Naive thymus-derived CD8-positive, alpha-beta T cell (primary cell): ENCODE data around the gene ASAP2. TPM values are rescaled to one million over a fixed set of nuclear protein-coding genes. Genes with fewer than 3 reads are reported as not detected.

Experiments
- ATAC-seq, 2 donors: fragments of 150-1000 bp; cut with Tn5 transposase in 1 of 2; sonication (Bioruptor Pico), chemical (Tn5 transposase) in 1 of 2; 1 replicate in 1 of 2; 2 replicates in 1 of 2; pipeline ENCODE4 v1.10.0; 2021; ENCODE audit warnings: mild to moderate bottlenecking in 2 of 2, moderate library complexity in 2 of 2
- POLR2A ChIA-PET: fragments of 350-600 bp; sonication (Branson Sonifier 250); formaldehyde crosslinking; loops from one replicate; lab custom pipeline; 2021; ENCODE audit warnings: antibody characterized with exemption; lab: Charles Lee
- DNase-seq, 10 donors: peaks; one replicate each; pipeline versions ENCODE4 v3.0.0 to v3.0.0-alpha.2; 2020 to 2022
- H3K27ac Mint-ChIP-seq, 10 donors: one replicate each; pipeline ENCODE4 v1.8.0; 2020 to 2022; ENCODE audit warnings: mild to moderate bottlenecking in 10 of 10, mixed read lengths in 10 of 10, moderate library complexity in 4 of 10, inconsistent platforms in 1 of 10
- H3K27me3 Mint-ChIP-seq, 5 donors: one replicate each; pipeline ENCODE4 v1.8.0; 2021 to 2022; ENCODE audit warnings: mixed read lengths in 5 of 5
- H3K36me3 Mint-ChIP-seq, 3 donors: one replicate each; pipeline ENCODE4 v1.8.0; 2020 to 2022; ENCODE audit warnings: mixed read lengths in 3 of 3, mild to moderate bottlenecking in 2 of 3, inconsistent platforms in 1 of 3
- H3K4me1 Mint-ChIP-seq, 4 donors: one replicate each; pipeline ENCODE4 v1.8.0; 2021 to 2022; ENCODE audit warnings: mixed read lengths in 4 of 4
- H3K4me3 Mint-ChIP-seq, 10 donors: one replicate each; pipeline ENCODE4 v1.8.0; 2020 to 2022; ENCODE audit warnings: mild to moderate bottlenecking in 10 of 10, mixed read lengths in 10 of 10, moderate library complexity in 6 of 10, inconsistent platforms in 1 of 10
- H3K9me3 Mint-ChIP-seq, 9 donors: one replicate each; pipeline ENCODE4 v1.8.0; 2020 to 2022; ENCODE audit warnings: mixed read lengths in 9 of 9, mild to moderate bottlenecking in 3 of 9, inconsistent platforms in 1 of 9, moderate library complexity in 1 of 9
- polyA plus RNA-seq, 3 donors: library from polyadenylated mRNA; unstranded; fragments of 300-500 nt; fragmentation: Illumina TruSeq; gene quantifications; one replicate each; pipeline ENCODE4 v1.2.3, GENCODE V29; 2021
- total RNA-seq, 8 experiments: library from RNA in 2 of 8; stranded (reverse) in 2 of 8; gene quantifications; one replicate each; pipeline ENCODE4 v1.2.3 and lab custom pipeline; 2021 to 2026

The ASAP2 gene
- total and polyA plus RNA-seq, 5 experiments from 2014 or later, result not detected

DNA sequence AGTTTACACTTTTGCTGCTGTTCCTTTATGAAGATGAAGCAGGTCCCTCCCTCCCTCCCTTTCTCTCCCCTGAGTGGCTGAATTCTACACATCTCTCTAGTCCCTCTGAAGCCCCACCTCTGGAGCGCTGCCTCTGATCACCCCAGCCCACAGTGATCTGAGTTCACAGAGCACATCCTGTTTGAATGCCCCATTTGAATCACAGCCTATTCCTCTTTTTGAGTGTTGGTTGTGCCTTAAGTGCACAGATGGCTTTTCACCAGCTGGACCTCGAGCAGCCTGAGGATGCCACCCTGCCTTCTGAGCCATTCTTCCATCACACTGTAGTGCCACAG, 129.6 kb downstream of the ASAP2 start:
- Mint-ChIP-seq H3K27me3 (peaks cover 0 to 3% (median 1%) of the 10 kb centered on the region in 5 donors), H3K4me3 (no peak overlapping the region), H3K36me3 (no peaks in the 10 kb centered on the region), H3K27ac (peak overlapping the region in 4 of 10 donors; percentile 12 to 63 (median 52)), H3K4me1 (peaks cover 8 to 13% (median 10%) of the 10 kb centered on the region in 4 donors), H3K9me3 (peaks cover 0 to 1% (median 0%) of the 10 kb centered on the region in 9 donors)
- POLR2A ChIA-PET, result no interaction called here
- DNase-seq (peak in 2 of 10 donors; percentile 18 to 21), ATAC-seq (peak; percentile 56 to 87)

DNA sequence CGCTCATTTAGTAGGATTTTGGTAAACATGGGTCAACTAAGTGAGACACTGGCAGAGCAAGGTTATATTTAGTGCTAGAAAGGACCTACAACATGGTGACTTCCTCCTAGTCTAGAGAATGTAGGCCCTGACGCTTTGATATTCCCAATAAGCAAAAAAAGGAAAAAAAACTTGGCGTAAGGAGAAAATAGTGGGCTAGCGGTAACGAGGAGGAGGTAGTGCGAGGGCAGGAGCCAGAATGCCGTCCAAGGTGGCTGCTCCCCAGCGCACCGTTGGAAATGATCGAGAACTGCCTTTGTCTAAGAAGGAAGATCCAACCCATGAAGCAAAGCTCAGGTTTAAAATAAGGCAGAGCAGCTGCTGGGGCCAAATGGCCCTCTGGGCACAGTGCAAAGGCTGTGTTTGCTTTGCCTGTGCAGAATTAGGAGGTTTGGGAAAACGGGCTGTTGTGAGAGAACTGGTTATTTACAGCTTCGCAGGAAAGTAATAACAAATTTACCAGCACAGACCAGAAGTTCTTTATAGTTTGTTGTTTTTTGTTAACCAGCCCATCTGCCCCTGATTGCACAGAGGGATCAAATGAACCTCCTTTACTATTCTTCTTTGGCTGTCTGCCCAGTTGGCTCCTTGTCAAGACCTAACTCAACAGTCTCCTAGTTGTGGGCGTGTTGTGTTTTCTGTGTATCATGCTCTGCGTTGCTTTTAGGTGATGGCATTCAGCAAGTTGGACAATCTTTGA, 130.1 kb downstream of the ASAP2 start:
- POLR2A ChIA-PET, result no interaction called here
- Mint-ChIP-seq H3K4me3 (peak overlapping the region in 1 of 10 donors; percentile 4), H3K4me1 (peaks cover 8 to 11% (median 10%) of the 10 kb centered on the region in 4 donors), H3K27me3 (peaks cover 0 to 3% (median 1%) of the 10 kb centered on the region in 5 donors), H3K9me3 (peaks cover 0 to 1% (median 0%) of the 10 kb centered on the region in 9 donors), H3K27ac (peak overlapping the region in 4 of 10 donors; percentile 12 to 63 (median 52)), H3K36me3 (no peaks in the 10 kb centered on the region)
- DNase-seq (peak in 2 of 10 donors; percentile 14), ATAC-seq (no peak)

DNA sequence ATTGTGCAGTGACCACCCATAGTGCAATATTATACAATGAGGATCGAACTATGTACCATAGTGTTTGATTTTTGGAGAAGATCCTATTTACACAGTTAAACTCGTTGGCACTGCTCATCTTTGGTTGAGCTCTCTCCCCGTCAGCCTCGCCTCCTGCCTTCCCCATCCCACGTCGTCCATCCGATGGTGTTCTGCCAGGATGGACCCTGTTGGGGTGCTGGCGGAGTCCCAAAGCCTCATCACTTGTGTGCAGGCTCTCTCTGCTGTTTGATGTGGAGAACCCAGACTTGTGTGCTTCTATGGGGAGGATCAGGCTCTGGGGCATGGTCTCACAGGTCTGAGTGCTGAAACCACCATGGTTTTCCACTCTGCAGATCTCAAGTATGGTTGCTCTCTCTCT, 131.3 kb downstream of the ASAP2 start:
- ATAC-seq (no peak), DNase-seq (no peak)
- H3K36me3 Mint-ChIP-seq, result no peaks in the 10 kb centered on the region
- H3K27ac Mint-ChIP-seq, result no peak overlapping the region
- peaks cover 8 to 11% (median 10%) of the 10 kb centered on the region in 4 donors for H3K4me1 Mint-ChIP-seq
- POLR2A ChIA-PET, result no interaction called here
- H3K4me3 Mint-ChIP-seq, result no peak overlapping the region
- peaks cover 0 to 3% (median 1%) of the 10 kb centered on the region in 5 donors for H3K27me3 Mint-ChIP-seq
- H3K9me3 Mint-ChIP-seq, result peaks cover 0 to 1% (median 0%) of the 10 kb centered on the region in 9 donors

DNA sequence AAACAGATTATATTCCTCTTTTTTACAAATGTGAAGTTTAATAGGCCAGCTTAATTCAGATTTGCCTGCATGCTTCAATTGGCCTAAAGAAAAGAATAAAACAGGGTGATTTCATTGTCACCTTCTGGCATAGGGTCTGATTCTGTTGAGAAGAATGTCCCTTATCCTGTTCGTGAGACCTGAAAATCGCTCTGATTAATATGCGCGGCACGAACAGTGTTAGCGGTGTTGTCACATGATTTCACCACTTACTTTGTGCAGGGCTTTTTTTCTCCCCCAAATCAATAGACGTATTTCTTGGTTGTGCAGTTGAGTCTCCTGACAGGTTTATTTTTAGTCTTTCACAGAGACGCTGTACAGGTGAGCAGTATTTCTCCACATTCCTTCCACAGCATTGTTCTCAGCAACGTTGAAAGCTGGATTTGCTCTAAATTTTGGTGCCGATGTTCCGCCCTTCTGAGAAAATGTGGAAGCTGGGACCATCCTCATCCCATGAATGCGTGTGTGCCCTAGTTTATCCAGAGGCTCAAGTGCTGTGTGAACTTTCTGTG, 134.8 kb downstream of the ASAP2 start:
- Mint-ChIP-seq H3K27ac (no peak overlapping the region), H3K36me3 (no peaks in the 10 kb centered on the region), H3K27me3 (peaks cover 0 to 4% (median 3%) of the 10 kb centered on the region in 5 donors), H3K4me1 (peaks cover 4 to 5% (median 5%) of the 10 kb centered on the region in 4 donors), H3K9me3 (peaks cover 0 to 1% (median 0%) of the 10 kb centered on the region in 9 donors), H3K4me3 (no peak overlapping the region)
- ATAC-seq (no peak), DNase-seq (no peak)
- POLR2A ChIA-PET, result no interaction called here

DNA sequence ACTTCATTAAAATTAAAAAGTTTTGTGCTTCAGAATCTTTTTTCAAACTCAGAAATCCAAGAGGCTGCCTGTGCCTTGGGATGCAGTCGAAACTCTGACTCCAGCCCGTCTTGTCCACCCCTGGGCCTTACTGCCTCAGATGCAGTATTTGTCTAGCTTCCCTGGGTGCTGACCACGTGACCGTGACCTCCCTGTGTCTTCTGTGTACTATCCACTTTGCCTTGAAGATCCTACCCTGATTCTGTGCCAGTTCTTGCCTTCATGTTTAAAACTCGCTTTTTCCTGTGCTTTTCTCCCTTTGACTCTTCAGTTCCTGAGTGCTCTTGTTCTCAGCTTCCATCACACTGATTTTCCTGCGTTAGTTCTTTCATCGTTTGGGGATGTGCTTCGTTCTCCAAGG, 136.0 kb downstream of the ASAP2 start:
- POLR2A ChIA-PET, result no interaction called here
- Mint-ChIP-seq H3K9me3 (peaks cover 0 to 1% (median 0%) of the 10 kb centered on the region in 9 donors), H3K27me3 (peaks cover 0 to 4% (median 3%) of the 10 kb centered on the region in 5 donors), H3K4me3 (no peak overlapping the region), H3K36me3 (no peaks in the 10 kb centered on the region), H3K27ac (peak overlapping the region in 1 of 10 donors; percentile 34), H3K4me1 (peaks cover 0 to under 1% (median 0%) of the 10 kb centered on the region in 4 donors)
- DNase-seq, result no peak
- ATAC-seq, result no peak

DNA sequence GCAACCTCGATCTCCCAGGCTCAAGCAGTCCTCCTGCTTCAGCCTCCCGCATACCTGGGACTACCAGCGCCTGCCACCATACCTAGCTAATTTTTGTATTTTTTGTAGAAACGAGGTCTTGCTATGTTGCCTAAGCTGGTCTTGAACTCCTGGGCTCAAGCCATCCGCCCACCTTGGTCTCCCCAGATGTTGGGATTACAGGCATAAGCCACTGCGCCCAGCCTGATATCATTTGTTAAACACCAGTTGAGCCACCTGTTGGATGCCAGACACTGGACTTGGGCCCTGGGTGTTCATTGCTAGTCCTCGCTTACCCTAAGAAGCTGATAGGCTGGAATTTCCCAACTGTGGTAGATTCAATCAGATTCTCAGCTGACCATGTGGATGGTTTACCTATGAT, 136.9 kb downstream of the ASAP2 start:
- Mint-ChIP-seq H3K4me3 (no peak overlapping the region), H3K27me3 (peaks cover 0 to 4% (median 3%) of the 10 kb centered on the region in 5 donors), H3K4me1 (no peaks in the 10 kb centered on the region), H3K27ac (no peak overlapping the region), H3K9me3 (peaks cover 0 to 1% (median 0%) of the 10 kb centered on the region in 9 donors), H3K36me3 (no peaks in the 10 kb centered on the region)
- no peak for ATAC-seq
- DNase-seq, result no peak
- POLR2A ChIA-PET, result no interaction called here

DNA sequence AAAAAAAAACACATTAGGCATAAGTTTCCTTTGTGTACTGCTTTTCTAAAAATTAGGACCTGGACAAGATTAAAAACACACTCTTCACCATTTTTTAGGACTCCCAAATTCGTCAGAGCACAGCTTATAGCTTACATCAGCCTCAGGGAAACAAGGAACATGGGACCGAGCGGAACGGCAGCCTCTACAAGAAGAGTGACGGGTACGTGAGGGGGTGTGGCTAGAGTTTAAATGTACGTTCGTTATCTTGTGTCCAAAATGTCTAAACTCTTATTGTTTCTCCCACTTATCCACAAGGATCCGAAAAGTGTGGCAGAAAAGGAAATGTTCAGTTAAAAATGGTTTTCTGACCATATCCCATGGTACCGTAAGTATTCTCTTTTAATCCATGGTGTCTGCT, 137.8 kb downstream of the ASAP2 start:
- peaks cover 0 to 1% (median 0%) of the 10 kb centered on the region in 9 donors for H3K9me3 Mint-ChIP-seq
- no peak for DNase-seq
- no peak for ATAC-seq
- POLR2A ChIA-PET, result no interaction called here
- peaks cover 0 to 4% (median 3%) of the 10 kb centered on the region in 5 donors for H3K27me3 Mint-ChIP-seq
- H3K4me3 Mint-ChIP-seq, result no peak overlapping the region
- H3K27ac Mint-ChIP-seq, result no peak overlapping the region
- no peaks in the 10 kb centered on the region for H3K36me3 Mint-ChIP-seq
- H3K4me1 Mint-ChIP-seq, result no peaks in the 10 kb centered on the region

DNA sequence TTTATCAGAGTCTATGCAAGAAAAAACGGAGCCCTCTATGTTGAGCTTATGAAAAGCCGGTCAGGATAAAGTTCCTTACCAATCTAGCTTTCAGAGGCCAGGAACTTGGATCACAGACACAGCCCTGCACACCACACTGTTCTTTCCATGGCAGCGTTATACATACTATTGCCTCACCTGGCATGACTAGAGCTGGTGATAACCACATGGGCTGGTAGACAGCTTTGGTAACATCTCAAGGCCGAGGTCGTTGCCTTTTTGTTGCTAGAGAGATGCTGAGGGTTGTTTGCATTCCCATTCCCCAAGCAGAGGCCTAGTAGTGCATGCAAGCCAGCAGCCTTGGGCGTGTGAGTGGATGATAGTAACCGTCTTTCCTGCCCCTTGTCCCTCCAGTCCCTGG, 138.7 kb downstream of the ASAP2 start:
- ATAC-seq, result no peak
- H3K27me3 Mint-ChIP-seq, result peaks cover 0 to 4% (median 0%) of the 10 kb centered on the region in 5 donors
- no peaks in the 10 kb centered on the region for H3K4me1 Mint-ChIP-seq
- H3K36me3 Mint-ChIP-seq, result no peaks in the 10 kb centered on the region
- no peak overlapping the region for H3K27ac Mint-ChIP-seq
- H3K9me3 Mint-ChIP-seq, result no peaks in the 10 kb centered on the region
- DNase-seq, result no peak
- POLR2A ChIA-PET, result no interaction called here
- no peak overlapping the region for H3K4me3 Mint-ChIP-seq

DNA sequence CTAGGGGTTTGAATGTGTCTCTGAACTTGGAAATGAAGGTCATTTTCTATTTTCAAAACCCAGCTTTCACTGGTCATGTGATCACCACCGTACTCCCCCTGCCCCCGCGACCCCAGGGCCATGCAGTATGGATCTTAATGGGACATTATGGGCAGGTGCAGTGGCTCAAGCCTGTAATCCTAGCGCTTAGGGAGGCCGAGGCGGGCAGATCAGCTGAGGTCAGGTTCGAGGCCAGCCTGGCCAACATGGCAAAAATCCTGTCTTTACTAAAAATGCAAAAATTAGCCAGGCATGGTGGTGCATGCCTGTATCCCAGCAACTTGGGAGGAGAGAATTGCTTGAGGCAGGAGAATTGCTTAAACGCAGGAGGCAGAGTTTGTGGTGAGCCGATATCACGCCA, 139.4 kb downstream of the ASAP2 start:
- Mint-ChIP-seq H3K27ac (no peak overlapping the region), H3K36me3 (no peaks in the 10 kb centered on the region), H3K27me3 (peaks cover 0 to 4% (median 0%) of the 10 kb centered on the region in 5 donors), H3K9me3 (no peaks in the 10 kb centered on the region), H3K4me3 (no peak overlapping the region), H3K4me1 (no peaks in the 10 kb centered on the region)
- DNase-seq (no peak), ATAC-seq (no peak)
- POLR2A ChIA-PET, result no interaction called here

DNA sequence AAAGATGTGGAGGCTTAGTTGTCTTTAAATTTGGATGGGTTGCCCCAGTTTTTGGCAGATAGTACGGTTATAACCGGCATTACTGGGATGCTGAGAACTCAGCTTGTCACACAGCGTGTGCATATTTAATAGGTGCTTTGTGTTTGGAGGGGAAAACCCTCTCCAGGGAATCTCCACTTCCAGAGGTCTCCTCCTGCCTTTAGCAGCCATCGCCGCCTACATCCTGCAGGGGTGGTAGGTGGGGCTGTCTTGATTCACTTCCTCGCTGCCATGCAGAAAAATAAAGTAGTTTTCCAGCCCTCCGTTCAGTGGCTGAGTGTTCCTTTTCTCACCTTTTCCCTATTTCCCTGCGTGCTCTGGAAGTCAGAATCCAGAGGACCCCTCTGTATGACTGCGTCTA, 140.3 kb downstream of the ASAP2 start:
- H3K4me3 Mint-ChIP-seq, result no peak overlapping the region
- no peak for ATAC-seq
- H3K36me3 Mint-ChIP-seq, result no peaks in the 10 kb centered on the region
- no peak overlapping the region for H3K27ac Mint-ChIP-seq
- H3K4me1 Mint-ChIP-seq, result no peaks in the 10 kb centered on the region
- POLR2A ChIA-PET, result no interaction called here
- DNase-seq, result no peak
- no peaks in the 10 kb centered on the region for H3K9me3 Mint-ChIP-seq
- H3K27me3 Mint-ChIP-seq, result peaks cover 0 to 4% (median 0%) of the 10 kb centered on the region in 5 donors

DNA sequence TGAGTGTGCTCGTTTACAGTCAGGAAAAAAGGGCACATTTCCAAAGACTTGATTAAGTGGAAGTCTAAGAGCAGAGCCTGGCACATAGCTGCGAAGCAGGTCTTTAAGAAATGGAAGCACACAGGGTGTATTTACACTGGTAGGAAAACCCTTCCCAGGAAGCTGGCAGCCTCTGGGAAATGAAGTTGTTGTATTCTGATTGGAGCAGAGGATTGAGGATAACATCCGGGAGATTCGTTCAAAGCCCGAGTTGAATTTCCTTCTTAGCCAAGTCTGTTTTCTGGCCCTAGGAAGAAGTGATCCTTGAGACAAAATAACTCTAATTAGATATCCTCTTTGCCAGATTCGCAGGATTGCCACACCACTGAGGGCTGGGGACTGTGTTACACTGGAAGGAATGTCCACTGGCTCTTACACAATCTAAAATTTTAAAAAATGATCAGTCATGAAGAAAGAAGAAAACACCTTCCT, 140.8 kb downstream of the ASAP2 start:
- Mint-ChIP-seq H3K4me1 (no peaks in the 10 kb centered on the region), H3K4me3 (no peak overlapping the region), H3K27ac (no peak overlapping the region), H3K27me3 (peaks cover 0 to 4% (median 0%) of the 10 kb centered on the region in 5 donors), H3K36me3 (no peaks in the 10 kb centered on the region), H3K9me3 (no peaks in the 10 kb centered on the region)
- POLR2A ChIA-PET, result no interaction called here
- DNase-seq (no peak), ATAC-seq (no peak)

DNA sequence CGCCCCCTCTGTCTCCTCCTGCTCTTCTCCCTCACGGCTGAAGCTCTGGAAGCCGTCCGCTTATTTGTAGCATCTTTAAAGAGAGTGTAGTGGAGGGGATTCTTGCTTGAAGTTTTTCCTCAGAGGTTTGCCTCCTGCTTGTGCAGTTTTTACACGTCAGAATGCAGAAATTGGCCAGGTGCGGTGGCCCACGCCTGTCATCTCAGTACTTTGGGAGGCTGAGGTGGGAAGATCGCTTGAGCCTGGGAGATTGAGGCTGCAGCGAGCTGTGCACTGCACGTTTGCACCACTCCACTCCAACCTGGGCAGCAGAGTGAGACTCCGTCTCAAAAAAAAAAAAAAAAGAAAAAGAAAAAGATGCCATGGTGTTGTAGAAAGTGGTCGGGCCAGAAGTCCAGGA, 147.7 kb downstream of the ASAP2 start:
- Mint-ChIP-seq H3K9me3 (no peaks in the 10 kb centered on the region), H3K4me3 (no peak overlapping the region), H3K27ac (no peak overlapping the region), H3K27me3 (peaks cover 5 to 30% (median 10%) of the 10 kb centered on the region in 5 donors), H3K4me1 (no peaks in the 10 kb centered on the region), H3K36me3 (no peaks in the 10 kb centered on the region)
- ATAC-seq (no peak), DNase-seq (no peak)
- POLR2A ChIA-PET, result interaction anchor here (1.1 kb wide), 1 partner anchor 11 kb away, joined by 3 read pairs; no protein-coding TSS in a partner anchor

DNA sequence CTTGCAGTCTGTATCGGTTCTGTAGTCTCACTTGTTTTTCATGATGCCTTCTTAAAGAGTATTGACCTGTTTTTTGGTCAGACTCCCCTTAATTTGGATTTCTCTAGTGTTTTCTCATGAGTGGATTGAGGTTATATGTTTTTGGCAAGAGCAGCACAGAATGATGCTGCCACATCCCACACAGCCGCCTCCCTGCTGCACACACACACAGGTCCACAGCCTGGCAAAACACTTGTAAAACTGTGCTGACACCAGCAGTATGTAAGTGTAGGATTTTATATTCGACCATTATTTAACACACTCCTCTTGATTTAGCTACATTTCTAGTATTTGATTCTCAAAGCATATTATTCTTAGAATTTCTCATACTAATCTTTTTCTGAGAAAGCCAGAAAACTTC, 148.7 kb downstream of the ASAP2 start:
- ATAC-seq (no peak), DNase-seq (no peak)
- Mint-ChIP-seq H3K4me3 (no peak overlapping the region), H3K27me3 (peaks cover 5 to 30% (median 10%) of the 10 kb centered on the region in 5 donors), H3K4me1 (no peaks in the 10 kb centered on the region), H3K36me3 (no peaks in the 10 kb centered on the region), H3K27ac (no peak overlapping the region), H3K9me3 (no peaks in the 10 kb centered on the region)
- POLR2A ChIA-PET, result no interaction called here
